ENCODE results near the gene NEIL1.
"Not testable (repeated sequence)": the region's sequence is repeated elsewhere in the genome, so short reads cannot be mapped to it uniquely, and the experiment has no call there.

NEIL1 gene

GRCh38 chr15:75346796-75347221 is at the start of gene NEIL1:
Gene NEIL1 (plus strand): TSS chr15:75347039. CDS start chr15:75348906, 1,867 bp downstream.
- DNase-seq: no peak

GRCh38 chr15:75298541-75299310 is 48.1 kb upstream of the NEIL1 start:
- DNase-seq: not testable (repeated sequence)

GRCh38 chr15:75299311-75299688 is 47.5 kb upstream of the NEIL1 start:
- not testable (repeated sequence) for DNase-seq

- not testable (repeated sequence) for DNase-seq
Measured at GRCh38 chr15:75300026-75300425, 46.8 kb upstream of the NEIL1 start.

GRCh38 chr15:75302318-75302717 is 44.5 kb upstream of the NEIL1 start:
- no peak for DNase-seq

- DNase-seq: not testable (repeated sequence)
Measured at GRCh38 chr15:75302753-75303152, 44.1 kb upstream of the NEIL1 start.

- DNase-seq: no peak
Measured at GRCh38 chr15:75306188-75306587, 40.7 kb upstream of the NEIL1 start.

GRCh38 chr15:75307778-75308390 is 39.0 kb upstream of the NEIL1 start:
- peak; percentile 28 for DNase-seq

- no peak for DNase-seq
Measured at GRCh38 chr15:75309711-75310110, 37.1 kb upstream of the NEIL1 start.

- not testable (repeated sequence) for DNase-seq
Measured at GRCh38 chr15:75312548-75312947, 34.3 kb upstream of the NEIL1 start.

GRCh38 chr15:75313116-75313845 is 33.6 kb upstream of the NEIL1 start:
- no peak for DNase-seq

- no peak for DNase-seq
Measured at GRCh38 chr15:75314552-75315290, 32.1 kb upstream of the NEIL1 start.

GRCh38 chr15:75319231-75319897 is 27.5 kb upstream of the NEIL1 start:
- DNase-seq: not testable (repeated sequence)

- DNase-seq: no peak
Measured at GRCh38 chr15:75321711-75322110, 25.1 kb upstream of the NEIL1 start.

- no peak for DNase-seq
Measured at GRCh38 chr15:75325922-75326321, 20.9 kb upstream of the NEIL1 start.

GRCh38 chr15:75327005-75327404 is 19.8 kb upstream of the NEIL1 start:
- no peak for DNase-seq

- DNase-seq: no peak
Measured at GRCh38 chr15:75327491-75327890, 19.3 kb upstream of the NEIL1 start.

- DNase-seq: no peak
Measured at GRCh38 chr15:75328493-75329314, 18.1 kb upstream of the NEIL1 start.

- no peak for DNase-seq
Measured at GRCh38 chr15:75329571-75329970, 17.3 kb upstream of the NEIL1 start.

- DNase-seq: not testable (repeated sequence)
Measured at GRCh38 chr15:75332093-75332492, 14.7 kb upstream of the NEIL1 start.

GRCh38 chr15:75333654-75334419 is 13.0 kb upstream of the NEIL1 start:
- DNase-seq: not testable (repeated sequence)
